RWPE2 (cell line): ENCODE results near the gene GPS2.

Experiments
- ATAC-seq: fragments of 200-7000 bp; cut with Tn5 transposase; 3 replicates; pipeline ENCODE4 v1.9.1; 2021; ENCODE audit warnings: low read depth
- DNase-seq: peaks from one replicate; pipeline ENCODE4 v3.0.0-alpha.2; 2020; ENCODE audit warnings: low spot score
- H3K27ac ChIP-seq: fragments of 450-650 bp; 2 replicates; pipeline ENCODE4 v1.5.1; 2017; ENCODE audit warnings: mild to moderate bottlenecking; ENCODE audit not compliant: poor library complexity, severe bottlenecking
- H3K27me3 ChIP-seq: fragments of 250-450 bp; sonication (Bioruptor Pico); 2 replicates; pipeline ENCODE4 v1.5.1; 2021; ENCODE audit warnings: mild to moderate bottlenecking, moderate library complexity; ENCODE audit not compliant: insufficient read depth, poor library complexity, severe bottlenecking
- H3K36me3 ChIP-seq: fragments of 250-450 bp; sonication (Bioruptor Pico); 2 replicates; pipeline ENCODE4 v1.5.1; 2020; ENCODE audit warnings: low read depth, mild to moderate bottlenecking, moderate library complexity
- H3K4me1 ChIP-seq: fragments of 250-450 bp; sonication (Bioruptor Pico); 2 replicates; pipeline ENCODE4 v1.5.1; 2021; ENCODE audit warnings: mild to moderate bottlenecking, moderate library complexity; ENCODE audit not compliant: insufficient read depth, poor library complexity, severe bottlenecking
- H3K4me3 ChIP-seq: fragments of 250-450 bp; sonication (Bioruptor Pico); 2 replicates; pipeline ENCODE4 v1.5.1; 2021; ENCODE audit warnings: mild to moderate bottlenecking, moderate library complexity; ENCODE audit not compliant: severe bottlenecking
- H3K9me3 ChIP-seq: fragments of 250-450 bp; sonication (Bioruptor Pico); 2 replicates; pipeline ENCODE4 v1.5.1; 2021; ENCODE audit warnings: mild to moderate bottlenecking, moderate library complexity; ENCODE audit not compliant: severe bottlenecking
- TF ChIP-seq, protein P1 (sequence below): fragments of 450-650 bp; IDR thresholded peaks from one replicate; pipeline ENCODE4 v1.5.1; 2017; ENCODE audit warnings: mild to moderate bottlenecking, moderate library complexity; ENCODE audit not compliant: poor library complexity, severe bottlenecking

The GPS2 gene

DNA sequence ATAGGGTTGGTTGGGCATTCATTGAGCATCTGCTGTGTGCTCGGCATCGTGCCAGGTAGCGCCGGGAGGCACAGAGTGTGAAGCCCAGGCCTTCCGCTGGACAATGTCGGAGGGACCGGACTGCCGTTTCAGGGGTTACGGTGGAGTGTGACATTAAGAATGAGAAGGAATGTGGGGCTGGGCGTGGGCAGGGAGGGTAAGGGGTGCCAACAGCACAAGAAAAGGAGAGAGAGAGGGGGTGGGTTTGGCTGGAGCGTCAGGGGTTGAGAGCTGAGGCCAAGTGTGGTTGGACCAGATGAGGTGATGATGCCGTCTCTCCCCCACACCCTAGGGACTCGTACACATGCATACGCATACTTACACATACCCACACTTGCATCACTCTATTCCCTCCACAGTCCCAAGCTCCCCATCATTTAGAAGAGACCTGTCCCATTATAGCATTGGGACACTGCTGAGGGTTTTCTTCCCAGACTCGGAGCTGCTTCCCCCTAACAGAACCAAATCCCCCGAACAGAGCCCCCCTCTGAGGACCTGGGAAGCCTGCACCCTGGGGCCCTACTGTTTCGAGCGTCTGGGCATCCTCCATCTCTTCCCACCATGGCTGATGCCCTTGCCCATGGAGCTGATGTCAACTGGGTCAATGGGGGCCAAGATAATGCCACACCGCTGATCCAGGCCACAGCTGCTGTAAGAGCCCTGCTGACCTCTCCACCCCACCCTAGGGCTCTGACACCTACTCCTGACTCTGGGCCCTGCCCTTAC, 33.5 kb upstream of the GPS2 start:
- no peaks in the 10 kb centered on the region for H3K9me3 ChIP-seq
- no peak overlapping the region for H3K4me3 ChIP-seq
- H3K27me3 ChIP-seq = no peaks in the 10 kb centered on the region
- peaks cover 4% of the 10 kb centered on the region for H3K4me1 ChIP-seq
- DNase-seq (no peak), ATAC-seq (no peak)
- no peaks in the 10 kb centered on the region for H3K36me3 ChIP-seq
- H3K27ac ChIP-seq = no peak overlapping the region
- TF ChIP-seq, protein P1, sequence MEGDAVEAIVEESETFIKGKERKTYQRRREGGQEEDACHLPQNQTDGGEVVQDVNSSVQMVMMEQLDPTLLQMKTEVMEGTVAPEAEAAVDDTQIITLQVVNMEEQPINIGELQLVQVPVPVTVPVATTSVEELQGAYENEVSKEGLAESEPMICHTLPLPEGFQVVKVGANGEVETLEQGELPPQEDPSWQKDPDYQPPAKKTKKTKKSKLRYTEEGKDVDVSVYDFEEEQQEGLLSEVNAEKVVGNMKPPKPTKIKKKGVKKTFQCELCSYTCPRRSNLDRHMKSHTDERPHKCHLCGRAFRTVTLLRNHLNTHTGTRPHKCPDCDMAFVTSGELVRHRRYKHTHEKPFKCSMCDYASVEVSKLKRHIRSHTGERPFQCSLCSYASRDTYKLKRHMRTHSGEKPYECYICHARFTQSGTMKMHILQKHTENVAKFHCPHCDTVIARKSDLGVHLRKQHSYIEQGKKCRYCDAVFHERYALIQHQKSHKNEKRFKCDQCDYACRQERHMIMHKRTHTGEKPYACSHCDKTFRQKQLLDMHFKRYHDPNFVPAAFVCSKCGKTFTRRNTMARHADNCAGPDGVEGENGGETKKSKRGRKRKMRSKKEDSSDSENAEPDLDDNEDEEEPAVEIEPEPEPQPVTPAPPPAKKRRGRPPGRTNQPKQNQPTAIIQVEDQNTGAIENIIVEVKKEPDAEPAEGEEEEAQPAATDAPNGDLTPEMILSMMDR = no peak

DNA sequence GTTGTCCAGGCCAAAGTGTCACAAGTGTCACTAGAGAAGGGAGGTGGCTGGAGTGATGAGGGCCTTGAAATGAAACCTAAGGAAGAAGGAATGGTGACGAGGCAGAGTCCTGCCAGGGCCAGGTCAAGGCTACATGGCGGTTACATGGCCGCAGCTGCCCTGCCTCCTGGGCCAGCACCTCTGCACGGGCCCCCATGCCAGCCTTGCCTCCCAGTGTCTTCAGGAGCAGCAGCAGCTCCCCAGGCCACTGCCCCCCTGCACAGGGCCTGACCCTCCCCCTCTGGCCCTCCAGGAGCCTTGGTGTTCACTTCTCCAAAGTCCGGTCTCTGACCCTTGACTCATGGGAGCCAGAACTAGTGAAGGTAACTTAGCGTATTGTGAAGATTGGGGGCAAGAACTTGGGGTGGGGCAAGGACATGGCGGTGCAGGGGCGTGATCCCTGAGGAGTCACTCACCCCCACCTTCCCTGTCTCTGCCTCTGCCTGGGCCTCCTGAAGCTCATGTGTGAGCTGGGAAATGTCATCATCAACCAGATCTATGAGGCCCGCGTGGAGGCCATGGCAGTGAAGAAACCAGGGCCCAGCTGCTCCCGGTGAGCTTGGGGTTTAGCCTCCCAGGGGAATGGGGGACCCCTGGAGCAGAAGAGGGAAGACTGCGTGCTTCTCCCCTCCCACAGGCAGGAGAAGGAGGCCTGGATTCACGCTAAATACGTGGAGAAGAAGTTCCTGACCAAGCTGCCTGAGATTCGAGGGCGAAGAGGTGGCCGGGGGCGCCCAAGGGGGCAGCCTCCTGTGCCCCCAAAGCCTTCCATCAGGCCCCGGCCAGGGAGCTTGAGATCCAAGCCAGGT, 32.7 kb upstream of the GPS2 start:
- Histone ChIP-seq H3K4me3 (no peak overlapping the region), H3K4me1 (peaks cover 3% of the 10 kb centered on the region), H3K27ac (no peak overlapping the region), H3K27me3 (peaks cover 7% of the 10 kb centered on the region), H3K36me3 (no peaks in the 10 kb centered on the region), H3K9me3 (no peaks in the 10 kb centered on the region)
- ATAC-seq (no peak), DNase-seq (no peak)
- TF ChIP-seq, protein P1 = no peak

DNA sequence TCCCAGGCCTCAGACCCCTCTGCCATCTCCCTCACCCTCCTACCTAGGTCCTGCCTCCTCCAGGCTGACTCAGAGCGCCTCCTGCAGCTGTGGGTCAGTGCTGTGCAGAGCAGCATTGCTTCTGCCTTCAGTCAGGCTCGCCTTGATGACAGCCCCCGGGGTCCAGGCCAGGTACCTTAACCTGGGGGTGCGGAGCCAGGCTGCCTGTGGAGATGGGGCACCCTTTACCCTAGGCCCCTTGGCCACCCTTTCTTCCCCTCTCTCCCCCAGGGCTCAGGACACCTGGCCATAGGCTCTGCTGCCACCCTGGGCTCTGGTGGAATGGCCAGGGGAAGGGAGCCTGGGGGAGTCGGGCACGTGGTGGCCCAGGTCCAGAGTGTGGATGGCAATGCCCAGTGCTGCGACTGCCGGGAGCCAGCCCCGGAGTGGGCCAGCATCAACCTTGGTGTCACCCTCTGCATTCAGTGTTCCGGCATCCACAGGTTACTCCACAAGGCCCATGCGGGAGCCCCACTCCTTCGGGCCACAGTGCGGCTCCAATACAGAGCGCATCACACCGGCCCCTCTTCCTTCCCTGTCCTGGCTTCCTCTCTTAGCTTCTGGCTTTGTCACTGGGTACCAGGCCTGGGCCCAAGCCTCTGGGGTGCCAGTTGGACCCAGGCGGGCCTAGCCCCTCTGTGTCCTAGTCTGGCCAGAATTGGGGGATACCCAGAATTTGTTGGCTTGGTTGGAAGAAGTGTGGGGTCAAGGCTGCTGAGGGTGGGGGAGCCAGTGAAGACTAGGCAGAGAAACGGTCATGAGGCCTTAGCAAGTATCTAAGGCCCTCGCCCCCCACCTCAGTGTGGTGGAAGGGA, 31.8 kb upstream of the GPS2 start:
- no peaks in the 10 kb centered on the region for H3K36me3 ChIP-seq
- peaks cover 8% of the 10 kb centered on the region for H3K27me3 ChIP-seq
- H3K4me1 ChIP-seq = peaks cover 3% of the 10 kb centered on the region
- ATAC-seq = no peak
- DNase-seq = no peak
- no peak overlapping the region for H3K27ac ChIP-seq
- H3K9me3 ChIP-seq = no peaks in the 10 kb centered on the region
- TF ChIP-seq, protein P1 = no peak
- no peak overlapping the region for H3K4me3 ChIP-seq

DNA sequence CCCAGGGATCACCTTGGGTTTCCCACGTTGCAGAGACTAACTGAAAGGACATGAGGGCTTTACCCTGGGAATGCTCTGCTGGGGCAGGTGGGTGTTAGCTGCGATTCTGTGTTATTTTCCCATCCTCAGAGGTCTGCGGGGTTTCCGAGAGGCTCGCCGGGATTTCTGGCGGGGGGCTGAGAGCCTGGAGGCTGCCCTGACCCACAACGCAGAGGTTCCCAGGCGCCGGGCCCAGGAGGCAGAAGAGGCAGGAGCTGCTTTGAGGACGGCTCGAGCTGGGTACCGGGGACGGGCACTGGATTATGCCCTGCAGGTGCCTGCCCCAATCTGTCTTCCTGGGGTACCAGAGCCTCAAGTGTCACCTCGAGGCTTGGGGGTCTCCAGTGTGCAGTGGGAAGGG, 28.1 kb upstream of the GPS2 start:
- ATAC-seq = no peak
- peak; percentile 61 for DNase-seq
- H3K27me3 ChIP-seq = peaks cover 8% of the 10 kb centered on the region
- H3K4me1 ChIP-seq = no peaks in the 10 kb centered on the region
- H3K27ac ChIP-seq = no peak overlapping the region
- no peak overlapping the region for H3K4me3 ChIP-seq
- no peaks in the 10 kb centered on the region for H3K36me3 ChIP-seq
- H3K9me3 ChIP-seq = no peaks in the 10 kb centered on the region
- TF ChIP-seq, protein P1 = no peak
